ENCODE measurements around the gene IFNL2.

DNA sequence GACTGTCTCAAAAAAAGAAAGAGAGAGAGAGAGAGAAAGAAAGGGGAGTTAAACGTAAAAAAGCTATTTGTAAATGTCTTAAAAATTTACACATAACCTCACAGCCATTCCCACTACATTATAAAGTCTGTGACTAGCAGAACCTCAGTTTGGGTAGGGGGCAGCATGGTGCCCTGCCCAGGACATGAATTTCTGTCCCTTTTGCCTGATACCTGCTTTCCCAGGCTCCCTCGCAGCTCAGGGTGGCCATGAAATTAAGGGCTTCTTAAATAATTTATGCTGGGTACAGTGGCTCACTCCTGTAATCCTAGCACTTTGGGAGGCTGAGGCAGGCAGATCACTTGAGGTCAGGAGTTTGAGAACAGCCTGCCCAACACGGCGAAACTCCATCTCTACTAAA is 32.8 kb downstream of the IFNL2 start:
- TF ChIP-seq POLR2A (IDR thresholded peaks at IDR 0.05) (no peak), POLR2AphosphoS5 (IDR thresholded peaks at IDR 0.05) (no peak), EP300 (IDR thresholded peaks at IDR 0.05) (no peak)
- TF ChIP-seq, protein P1, sequence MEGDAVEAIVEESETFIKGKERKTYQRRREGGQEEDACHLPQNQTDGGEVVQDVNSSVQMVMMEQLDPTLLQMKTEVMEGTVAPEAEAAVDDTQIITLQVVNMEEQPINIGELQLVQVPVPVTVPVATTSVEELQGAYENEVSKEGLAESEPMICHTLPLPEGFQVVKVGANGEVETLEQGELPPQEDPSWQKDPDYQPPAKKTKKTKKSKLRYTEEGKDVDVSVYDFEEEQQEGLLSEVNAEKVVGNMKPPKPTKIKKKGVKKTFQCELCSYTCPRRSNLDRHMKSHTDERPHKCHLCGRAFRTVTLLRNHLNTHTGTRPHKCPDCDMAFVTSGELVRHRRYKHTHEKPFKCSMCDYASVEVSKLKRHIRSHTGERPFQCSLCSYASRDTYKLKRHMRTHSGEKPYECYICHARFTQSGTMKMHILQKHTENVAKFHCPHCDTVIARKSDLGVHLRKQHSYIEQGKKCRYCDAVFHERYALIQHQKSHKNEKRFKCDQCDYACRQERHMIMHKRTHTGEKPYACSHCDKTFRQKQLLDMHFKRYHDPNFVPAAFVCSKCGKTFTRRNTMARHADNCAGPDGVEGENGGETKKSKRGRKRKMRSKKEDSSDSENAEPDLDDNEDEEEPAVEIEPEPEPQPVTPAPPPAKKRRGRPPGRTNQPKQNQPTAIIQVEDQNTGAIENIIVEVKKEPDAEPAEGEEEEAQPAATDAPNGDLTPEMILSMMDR (IDR thresholded peaks at IDR 0.05): no peak
